NB4 (cell line): Measurements from ENCODE around the gene ZBTB9.

Source experiments
- CTCF ChIP-seq: IDR thresholded peaks from one replicate; pipeline ENCODE4 v1.5.1; 2012; ENCODE audit warnings: low read depth, low read length
- MAX ChIP-seq: IDR thresholded peaks from 2 replicates; pipeline ENCODE4 v1.6.1; 2011; ENCODE audit warnings: low read depth, low read length
- MYC ChIP-seq: IDR thresholded peaks from 2 replicates; pipeline ENCODE4 v1.6.1; 2011; ENCODE audit warnings: low read depth, low read length
- POLR2A ChIP-seq: IDR thresholded peaks from 2 replicates; pipeline ENCODE4 v1.6.1; 2011; ENCODE audit warnings: mild to moderate bottlenecking; ENCODE audit not compliant: insufficient read length; ENCODE audit errors: extremely low read depth

- peak; percentile 72 for TF ChIP-seq POLR2A
- TF ChIP-seq CTCF, result no peak
- peak; percentile 45; the same call in 1 of the 2 replicates for TF ChIP-seq MAX
- TF ChIP-seq MYC, result peak; percentile 6
Measured at GRCh38 chr6:33410050-33410710, 44.2 kb upstream of the ZBTB9 start.
